ENCODE results near the gene SGPL1. TPM values are rescaled to one million over a fixed set of nuclear protein-coding genes. Genes with fewer than 3 reads are reported as not detected.

Gene SGPL1
- total RNA-seq, 1 experiment from 2014 or later: 69.4 TPM

DNA sequence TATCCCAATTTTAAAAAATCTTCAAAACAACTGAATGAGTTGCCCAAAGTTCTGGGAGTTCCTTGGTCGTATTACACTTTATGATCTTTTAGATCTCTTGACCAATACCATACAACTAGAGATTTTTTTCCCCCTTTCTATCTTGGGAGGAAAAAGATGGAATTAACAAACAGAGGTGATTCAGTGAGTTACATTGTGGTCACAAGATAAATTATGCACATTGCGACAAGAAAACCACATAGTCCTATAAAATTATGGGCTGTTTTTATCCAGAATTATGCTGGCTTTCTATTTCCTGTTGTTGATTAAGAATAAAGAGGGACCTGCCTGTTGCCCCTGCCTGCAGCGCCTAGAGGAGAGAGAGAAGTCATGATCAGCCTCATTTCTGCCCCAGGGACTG is 8.2 kb upstream of the SGPL1 start:
- Histone ChIP-seq H3K4me3 (replicated peaks in 1 of 2; ENCODE audit: low read depth in 1 of 2, low read length in 2 of 2) (no peak overlapping the region), H3K4me2 (ENCODE audit: low read length) (no peak overlapping the region), H3K27ac (ENCODE audit: low read depth, low read length) (no peak overlapping the region), H3K4me1 (ENCODE audit: control insufficient read depth in 1 of 2, insufficient read depth in 2 of 2, low read length in 2 of 2) (peaks cover 0 to 8% of the 10 kb centered on the region in 2 experiments; a peak in 1 of 4 replicates), H3K36me3 (ENCODE audit: control insufficient read depth in 1 of 2, insufficient read depth in 2 of 2, low read length in 2 of 2) (no peaks in the 10 kb centered on the region), H3K9ac (ENCODE audit: low read length) (no peak overlapping the region), H4K20me1 (ENCODE audit: insufficient read depth) (no peaks in the 10 kb centered on the region), H3K9me2 (ENCODE audit: insufficient read depth) (no peaks in the 10 kb centered on the region), H3K79me2 (ENCODE audit: insufficient read depth, low read length) (no peaks in the 10 kb centered on the region), H3K27me3 (ENCODE audit: insufficient read depth, low read length) (no peaks in the 10 kb centered on the region), H2AFZ (ENCODE audit: low read depth, low read length, poor library complexity, severe bottlenecking) (no peak overlapping the region), H3K9me3 (ENCODE audit: control insufficient read depth in 1 of 2, insufficient read depth in 1 of 2, low read depth in 1 of 2, low read length in 2 of 2) (no peaks in the 10 kb centered on the region)
- intact Hi-C loops (cut with micrococcal nuclease): no loop called here
- CTCF ChIA-PET: no interaction called here
- POLR2A ChIA-PET: no interaction called here
- RAD21 ChIA-PET (ENCODE audit: low non-redundant PET in 1 of 2, low total read pairs in 2 of 2, uncharacterized antibody in 2 of 2, unreplicated experiment in 2 of 2): no interaction called here
- no peak for ATAC-seq
- DNase-seq (ENCODE audit: low read depth, low spot score): no peak
- no peak for TF ChIP-seq POLR2A (IDR thresholded peaks at IDR 0.05; ENCODE audit: borderline replicate concordance, extremely low read depth, insufficient read depth, insufficient read length)
- TF ChIP-seq EZH2phosphoT487 (IDR thresholded peaks at IDR 0.05; ENCODE audit: borderline replicate concordance): no peak
- no peak for TF ChIP-seq CBX3 (IDR thresholded peaks at IDR 0.05; ENCODE audit: low read depth)
- TF ChIP-seq, protein P1, sequence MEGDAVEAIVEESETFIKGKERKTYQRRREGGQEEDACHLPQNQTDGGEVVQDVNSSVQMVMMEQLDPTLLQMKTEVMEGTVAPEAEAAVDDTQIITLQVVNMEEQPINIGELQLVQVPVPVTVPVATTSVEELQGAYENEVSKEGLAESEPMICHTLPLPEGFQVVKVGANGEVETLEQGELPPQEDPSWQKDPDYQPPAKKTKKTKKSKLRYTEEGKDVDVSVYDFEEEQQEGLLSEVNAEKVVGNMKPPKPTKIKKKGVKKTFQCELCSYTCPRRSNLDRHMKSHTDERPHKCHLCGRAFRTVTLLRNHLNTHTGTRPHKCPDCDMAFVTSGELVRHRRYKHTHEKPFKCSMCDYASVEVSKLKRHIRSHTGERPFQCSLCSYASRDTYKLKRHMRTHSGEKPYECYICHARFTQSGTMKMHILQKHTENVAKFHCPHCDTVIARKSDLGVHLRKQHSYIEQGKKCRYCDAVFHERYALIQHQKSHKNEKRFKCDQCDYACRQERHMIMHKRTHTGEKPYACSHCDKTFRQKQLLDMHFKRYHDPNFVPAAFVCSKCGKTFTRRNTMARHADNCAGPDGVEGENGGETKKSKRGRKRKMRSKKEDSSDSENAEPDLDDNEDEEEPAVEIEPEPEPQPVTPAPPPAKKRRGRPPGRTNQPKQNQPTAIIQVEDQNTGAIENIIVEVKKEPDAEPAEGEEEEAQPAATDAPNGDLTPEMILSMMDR (IDR thresholded peaks at IDR 0.05 in 2 of 3, conservative IDR thresholded peaks at IDR 0.05 in 1 of 3; ENCODE audit: borderline replicate concordance in 1 of 3, insufficient read depth in 1 of 3, low read depth in 2 of 3, low read length in 2 of 3): no peak
- no peak for TF ChIP-seq JUND (IDR thresholded peaks at IDR 0.05)
- no peak for TF ChIP-seq TCF7L2 (IDR thresholded peaks at IDR 0.05; ENCODE audit: borderline replicate concordance, extremely low read depth, insufficient read depth, insufficient read length)
- TF ChIP-seq, protein P2, sequence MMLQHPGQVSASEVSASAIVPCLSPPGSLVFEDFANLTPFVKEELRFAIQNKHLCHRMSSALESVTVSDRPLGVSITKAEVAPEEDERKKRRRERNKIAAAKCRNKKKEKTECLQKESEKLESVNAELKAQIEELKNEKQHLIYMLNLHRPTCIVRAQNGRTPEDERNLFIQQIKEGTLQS (IDR thresholded peaks at IDR 0.05): no peak
- TF ChIP-seq ELF1 (IDR thresholded peaks at IDR 0.05; ENCODE audit: borderline replicate concordance, low read depth): no peak
- TF ChIP-seq, protein P3, sequence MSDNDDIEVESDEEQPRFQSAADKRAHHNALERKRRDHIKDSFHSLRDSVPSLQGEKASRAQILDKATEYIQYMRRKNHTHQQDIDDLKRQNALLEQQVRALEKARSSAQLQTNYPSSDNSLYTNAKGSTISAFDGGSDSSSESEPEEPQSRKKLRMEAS (IDR thresholded peaks at IDR 0.05): no peak
- TF ChIP-seq EZH2 (IDR thresholded peaks at IDR 0.05): no peak
- TF ChIP-seq CEBPB (IDR thresholded peaks at IDR 0.05; ENCODE audit: low read depth): no peak
- TF ChIP-seq ZNF274 (IDR thresholded peaks at IDR 0.05; ENCODE audit: low read depth, low read length): no peak
- no peak for TF ChIP-seq RAD21 (IDR thresholded peaks at IDR 0.05; ENCODE audit: low read depth)
- no peak for TF ChIP-seq FOSL1 (IDR thresholded peaks at IDR 0.05; ENCODE audit: low read depth)
- TF ChIP-seq, protein P4, sequence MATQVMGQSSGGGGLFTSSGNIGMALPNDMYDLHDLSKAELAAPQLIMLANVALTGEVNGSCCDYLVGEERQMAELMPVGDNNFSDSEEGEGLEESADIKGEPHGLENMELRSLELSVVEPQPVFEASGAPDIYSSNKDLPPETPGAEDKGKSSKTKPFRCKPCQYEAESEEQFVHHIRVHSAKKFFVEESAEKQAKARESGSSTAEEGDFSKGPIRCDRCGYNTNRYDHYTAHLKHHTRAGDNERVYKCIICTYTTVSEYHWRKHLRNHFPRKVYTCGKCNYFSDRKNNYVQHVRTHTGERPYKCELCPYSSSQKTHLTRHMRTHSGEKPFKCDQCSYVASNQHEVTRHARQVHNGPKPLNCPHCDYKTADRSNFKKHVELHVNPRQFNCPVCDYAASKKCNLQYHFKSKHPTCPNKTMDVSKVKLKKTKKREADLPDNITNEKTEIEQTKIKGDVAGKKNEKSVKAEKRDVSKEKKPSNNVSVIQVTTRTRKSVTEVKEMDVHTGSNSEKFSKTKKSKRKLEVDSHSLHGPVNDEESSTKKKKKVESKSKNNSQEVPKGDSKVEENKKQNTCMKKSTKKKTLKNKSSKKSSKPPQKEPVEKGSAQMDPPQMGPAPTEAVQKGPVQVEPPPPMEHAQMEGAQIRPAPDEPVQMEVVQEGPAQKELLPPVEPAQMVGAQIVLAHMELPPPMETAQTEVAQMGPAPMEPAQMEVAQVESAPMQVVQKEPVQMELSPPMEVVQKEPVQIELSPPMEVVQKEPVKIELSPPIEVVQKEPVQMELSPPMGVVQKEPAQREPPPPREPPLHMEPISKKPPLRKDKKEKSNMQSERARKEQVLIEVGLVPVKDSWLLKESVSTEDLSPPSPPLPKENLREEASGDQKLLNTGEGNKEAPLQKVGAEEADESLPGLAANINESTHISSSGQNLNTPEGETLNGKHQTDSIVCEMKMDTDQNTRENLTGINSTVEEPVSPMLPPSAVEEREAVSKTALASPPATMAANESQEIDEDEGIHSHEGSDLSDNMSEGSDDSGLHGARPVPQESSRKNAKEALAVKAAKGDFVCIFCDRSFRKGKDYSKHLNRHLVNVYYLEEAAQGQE (IDR thresholded peaks at IDR 0.05; ENCODE audit: low read depth): no peak
- no peak for TF ChIP-seq YY1 (IDR thresholded peaks at IDR 0.05; ENCODE audit: extremely low read depth, insufficient replicate concordance, low read depth, low read length)
- TF ChIP-seq POLR2AphosphoS5 (IDR thresholded peaks at IDR 0.05; ENCODE audit: low read depth, low read length): no peak
- no peak for TF ChIP-seq EGR1 (IDR thresholded peaks at IDR 0.05; ENCODE audit: low read depth)
- BruUV-seq (replicated peaks): no TSS peak

All from HCT116 (cell line).